HepG2 (cell line): ENCODE results near the gene RHBDL1. TPM values are rescaled to one million over a fixed set of nuclear protein-coding genes. Genes with fewer than 3 reads are reported as not detected.

Experiments used
- CAMTA2 ChIP-seq: sonication (generic); formaldehyde crosslinking; IDR thresholded peaks from 2 replicates; pipeline ENCODE4 v1.4.0; 2020; ENCODE audit warnings: mild to moderate bottlenecking, missing genetic modification reagents, borderline replicate concordance
- FOXM1 ChIP-seq: sonication (generic); formaldehyde crosslinking; IDR thresholded peaks from 2 replicates; pipeline ENCODE4 v1.5.0; 2020; ENCODE audit warnings: missing genetic modification reagents
- GATAD2A ChIP-seq: IDR thresholded peaks from 2 replicates; pipeline ENCODE4 v1.6.1; 2016
- HNRNPL ChIP-seq: fragments of 200-400 bp; formaldehyde crosslinking; IDR thresholded peaks from 2 replicates; pipeline ENCODE4 v1.6.1; 2017; ENCODE audit warnings: mild to moderate bottlenecking, low read depth, low read length
- KDM5A ChIP-seq: fragments of 200-600 bp; sonication (generic); IDR thresholded peaks from 2 replicates; pipeline ENCODE4 v1.7.0; 2018; ENCODE audit warnings: antibody characterized with exemption, mild to moderate bottlenecking, low read length, borderline replicate concordance
- KDM5B ChIP-seq: sonication (generic); formaldehyde crosslinking; IDR thresholded peaks from 2 replicates; pipeline ENCODE4 v1.4.0; 2020; ENCODE audit warnings: missing genetic modification reagents, mild to moderate bottlenecking, borderline replicate concordance
- MAFF ChIP-seq: IDR thresholded peaks from 2 replicates; pipeline ENCODE4 v1.6.1; 2011; ENCODE audit warnings: low read depth, low read length, improper control_type of control experiment
- MXI1 ChIP-seq: IDR thresholded peaks from 3 replicates; pipeline ENCODE4 v1.6.1; 2012; ENCODE audit warnings: low read depth, low read length, inconsistent platforms, borderline replicate concordance
- POLR2A ChIP-seq, 2 experiments: IDR thresholded peaks; 2 replicates each; pipeline ENCODE4 v1.6.1; 2011; ENCODE audit warnings: low read depth in 2 of 2, low read length in 2 of 2, mild to moderate bottlenecking in 1 of 2, moderate library complexity in 1 of 2; ENCODE audit not compliant: insufficient read depth in 1 of 2
- RARG ChIP-seq: sonication (generic); formaldehyde crosslinking; IDR thresholded peaks from 2 replicates; pipeline ENCODE4 v1.4.0; 2020; ENCODE audit warnings: low read depth, mild to moderate bottlenecking, missing genetic modification reagents
- RXRB ChIP-seq: IDR thresholded peaks from 2 replicates; pipeline ENCODE4 v1.6.1; 2016; ENCODE audit warnings: borderline replicate concordance, missing genetic modification reagents, missing compliant biosample characterization
- SAP130 ChIP-seq: IDR thresholded peaks from 2 replicates; pipeline ENCODE4 v1.6.1; 2016; ENCODE audit warnings: low read depth
- ZKSCAN5 ChIP-seq: sonication (generic); formaldehyde crosslinking; IDR thresholded peaks from 2 replicates; pipeline ENCODE4 v1.5.1; 2020; ENCODE audit warnings: mild to moderate bottlenecking, missing genetic modification reagents
- ZKSCAN8 ChIP-seq: IDR thresholded peaks from 2 replicates; pipeline ENCODE4 v1.6.1; 2016; ENCODE audit warnings: borderline replicate concordance, missing genetic modification reagents, missing compliant biosample characterization
- ZNF335 ChIP-seq: sonication (generic); formaldehyde crosslinking; IDR thresholded peaks from 2 replicates; pipeline ENCODE4 v1.4.0; 2020; ENCODE audit warnings: missing genetic modification reagents
- ZNF563 ChIP-seq: sonication (generic); formaldehyde crosslinking; IDR thresholded peaks from 2 replicates; pipeline ENCODE4 v1.8.0; 2022; ENCODE audit warnings: mild to moderate bottlenecking, moderate library complexity, missing genetic modification reagents
- polyA plus RNA-seq, 8 experiments: library from polyadenylated mRNA; depleted of rRNA in 3 of 8; stranded (reverse) in 7 of 8; unstranded in 1 of 8; fragments of >200 nt; fragmentation: Illumina TruSeq in 4 of 8; extraction: Trizol in 4 of 8; gene quantifications; 2 replicates each; pipeline versions ENCODE4 v1.2.1 to v1.2.3, GENCODE V29; 2011 to 2016; ENCODE audit warnings: low read depth in 4 of 8, missing spikeins in 1 of 8, mixed read lengths in 1 of 8; ENCODE audit not compliant: insufficient read depth in 1 of 8
- total RNA-seq, 5 experiments: library from RNA; depleted of rRNA; stranded (reverse); fragments of >200 nt; fragmentation: Illumina TruSeq; extraction: Trizol; gene quantifications; 2 replicates each; pipeline ENCODE4 v1.2.3, GENCODE V29; 2016; ENCODE audit warnings: low read depth in 1 of 5
- TF ChIP-seq, protein P1 (sequence below), 2 experiments: sonication (generic) in 1 of 2; formaldehyde crosslinking in 1 of 2; IDR thresholded peaks; 2 replicates each; pipeline versions ENCODE4 v1.4.0 to v1.6.1; 2016 to 2020; ENCODE audit warnings: borderline replicate concordance in 1 of 2, low read depth in 1 of 2, mild to moderate bottlenecking in 1 of 2, missing genetic modification reagents in 1 of 2
- TF ChIP-seq, protein P2 (sequence below): sonication (generic); formaldehyde crosslinking; conservative IDR thresholded peaks from 2 replicates; pipeline ENCODE4 v1.8.0; 2022; ENCODE audit warnings: mild to moderate bottlenecking, moderate library complexity, missing genetic modification reagents
- TF ChIP-seq, protein P3 (sequence below): sonication (generic); formaldehyde crosslinking; IDR thresholded peaks from 2 replicates; pipeline ENCODE4 v1.5.0; 2020; ENCODE audit warnings: missing genetic modification reagents
- TF ChIP-seq, protein P4 (sequence below): sonication (generic); formaldehyde crosslinking; IDR thresholded peaks from 2 replicates; pipeline ENCODE4 v1.5.0; 2020; ENCODE audit warnings: mild to moderate bottlenecking, missing genetic modification reagents, moderate library complexity

Gene RHBDL1
- total and polyA plus RNA-seq, 2 of the 13 experiments (the other 11 are each of a cell fraction or from before 2014, with no cell fraction given): 1.8 to 3.8 TPM

DNA sequence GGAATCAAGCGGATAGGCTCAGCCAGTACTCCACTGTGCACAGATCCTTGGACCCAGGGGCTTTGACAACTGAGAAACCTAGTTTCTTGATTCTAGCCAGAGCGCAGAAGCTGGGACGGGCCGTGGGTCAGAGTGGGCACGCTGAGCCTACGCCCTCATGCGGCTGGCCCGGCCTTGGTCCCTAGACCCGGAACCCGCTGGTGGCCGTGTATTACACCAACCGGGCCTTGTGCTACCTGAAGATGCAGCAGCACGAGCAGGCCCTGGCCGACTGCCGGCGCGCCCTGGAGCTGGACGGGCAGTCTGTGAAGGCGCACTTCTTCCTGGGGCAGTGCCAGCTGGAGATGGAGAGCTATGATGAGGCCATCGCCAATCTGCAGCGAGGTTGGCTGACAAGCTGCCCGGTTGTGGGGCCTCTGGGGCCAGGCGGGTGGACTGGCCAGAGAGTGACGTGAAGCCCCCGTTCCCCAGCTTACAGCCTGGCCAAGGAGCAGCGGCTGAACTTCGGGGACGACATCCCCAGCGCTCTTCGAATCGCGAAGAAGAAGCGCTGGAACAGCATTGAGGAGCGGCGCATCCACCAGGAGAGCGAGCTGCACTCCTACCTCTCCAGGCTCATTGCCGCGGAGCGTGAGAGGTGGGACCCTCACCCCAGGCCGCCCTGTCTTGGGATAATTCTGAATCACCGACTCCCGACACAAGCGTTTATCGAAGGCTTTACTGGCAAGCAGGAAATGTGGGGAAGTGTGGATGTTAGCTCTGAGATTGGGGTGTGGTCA is 5.7 kb downstream of the RHBDL1 start (continued):
- TF ChIP-seq, protein P1, sequence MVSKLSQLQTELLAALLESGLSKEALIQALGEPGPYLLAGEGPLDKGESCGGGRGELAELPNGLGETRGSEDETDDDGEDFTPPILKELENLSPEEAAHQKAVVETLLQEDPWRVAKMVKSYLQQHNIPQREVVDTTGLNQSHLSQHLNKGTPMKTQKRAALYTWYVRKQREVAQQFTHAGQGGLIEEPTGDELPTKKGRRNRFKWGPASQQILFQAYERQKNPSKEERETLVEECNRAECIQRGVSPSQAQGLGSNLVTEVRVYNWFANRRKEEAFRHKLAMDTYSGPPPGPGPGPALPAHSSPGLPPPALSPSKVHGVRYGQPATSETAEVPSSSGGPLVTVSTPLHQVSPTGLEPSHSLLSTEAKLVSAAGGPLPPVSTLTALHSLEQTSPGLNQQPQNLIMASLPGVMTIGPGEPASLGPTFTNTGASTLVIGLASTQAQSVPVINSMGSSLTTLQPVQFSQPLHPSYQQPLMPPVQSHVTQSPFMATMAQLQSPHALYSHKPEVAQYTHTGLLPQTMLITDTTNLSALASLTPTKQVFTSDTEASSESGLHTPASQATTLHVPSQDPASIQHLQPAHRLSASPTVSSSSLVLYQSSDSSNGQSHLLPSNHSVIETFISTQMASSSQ (IDR thresholded peaks at IDR 0.05; ENCODE audit: low read depth): no peak
- TF ChIP-seq, protein P1 (CRISPR knock-in tag; IDR thresholded peaks at IDR 0.05; ENCODE audit: borderline replicate concordance): no peak
- 0 out of 2 replicates have a peak, but pooled peaks have one; percentile 61 for TF ChIP-seq HNRNPL
- 0 out of 4 replicates have a peak, but pooled peaks of 1 of the 2 experiments have one; percentile 18 for TF ChIP-seq POLR2A (IDR thresholded peaks at IDR 0.05; ENCODE audit: insufficient read depth in 1 of 2, low read depth in 2 of 2, low read length in 2 of 2)
- 0 out of 2 replicates have a peak, but pooled peaks have one; percentile 9 for TF ChIP-seq RXRB (CRISPR knock-in tag)
- TF ChIP-seq GATAD2A (CRISPR knock-in tag): 0 out of 2 replicates have a peak, but pooled peaks have one; percentile 12
- peak; percentile 51; the same call in 1 of the 2 replicates for TF ChIP-seq KDM5B (CRISPR knock-in tag)
- TF ChIP-seq CAMTA2 (CRISPR knock-in tag): no peak
- TF ChIP-seq RARG (CRISPR knock-in tag): no peak
- no peak for TF ChIP-seq KDM5A
- no peak for TF ChIP-seq FOXM1
- no peak for TF ChIP-seq MAFF
- 0 out of 2 replicates have a peak, but pooled peaks have one; percentile 24 for TF ChIP-seq ZNF563 (CRISPR knock-in tag)
- TF ChIP-seq ZKSCAN8: no peak
- no peak for TF ChIP-seq ZNF335 (CRISPR knock-in tag)
- TF ChIP-seq ZKSCAN5: no peak
- TF ChIP-seq, protein P2, sequence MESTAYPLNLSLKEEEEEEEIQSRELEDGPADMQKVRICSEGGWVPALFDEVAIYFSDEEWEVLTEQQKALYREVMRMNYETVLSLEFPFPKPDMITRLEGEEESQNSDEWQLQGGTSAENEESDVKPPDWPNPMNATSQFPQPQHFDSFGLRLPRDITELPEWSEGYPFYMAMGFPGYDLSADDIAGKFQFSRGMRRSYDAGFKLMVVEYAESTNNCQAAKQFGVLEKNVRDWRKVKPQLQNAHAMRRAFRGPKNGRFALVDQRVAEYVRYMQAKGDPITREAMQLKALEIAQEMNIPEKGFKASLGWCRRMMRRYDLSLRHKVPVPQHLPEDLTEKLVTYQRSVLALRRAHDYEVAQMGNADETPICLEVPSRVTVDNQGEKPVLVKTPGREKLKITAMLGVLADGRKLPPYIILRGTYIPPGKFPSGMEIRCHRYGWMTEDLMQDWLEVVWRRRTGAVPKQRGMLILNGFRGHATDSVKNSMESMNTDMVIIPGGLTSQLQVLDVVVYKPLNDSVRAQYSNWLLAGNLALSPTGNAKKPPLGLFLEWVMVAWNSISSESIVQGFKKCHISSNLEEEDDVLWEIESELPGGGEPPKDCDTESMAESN: 0 out of 2 replicates have a peak, but pooled peaks have one; percentile 15
- TF ChIP-seq, protein P3, sequence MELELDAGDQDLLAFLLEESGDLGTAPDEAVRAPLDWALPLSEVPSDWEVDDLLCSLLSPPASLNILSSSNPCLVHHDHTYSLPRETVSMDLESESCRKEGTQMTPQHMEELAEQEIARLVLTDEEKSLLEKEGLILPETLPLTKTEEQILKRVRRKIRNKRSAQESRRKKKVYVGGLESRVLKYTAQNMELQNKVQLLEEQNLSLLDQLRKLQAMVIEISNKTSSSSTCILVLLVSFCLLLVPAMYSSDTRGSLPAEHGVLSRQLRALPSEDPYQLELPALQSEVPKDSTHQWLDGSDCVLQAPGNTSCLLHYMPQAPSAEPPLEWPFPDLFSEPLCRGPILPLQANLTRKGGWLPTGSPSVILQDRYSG (CRISPR knock-in tag): no peak
- peak; percentile 84 for TF ChIP-seq SAP130 (CRISPR knock-in tag)
- TF ChIP-seq MXI1: peak; percentile 40; the same call in 1 of the 3 replicates
- TF ChIP-seq, protein P4, sequence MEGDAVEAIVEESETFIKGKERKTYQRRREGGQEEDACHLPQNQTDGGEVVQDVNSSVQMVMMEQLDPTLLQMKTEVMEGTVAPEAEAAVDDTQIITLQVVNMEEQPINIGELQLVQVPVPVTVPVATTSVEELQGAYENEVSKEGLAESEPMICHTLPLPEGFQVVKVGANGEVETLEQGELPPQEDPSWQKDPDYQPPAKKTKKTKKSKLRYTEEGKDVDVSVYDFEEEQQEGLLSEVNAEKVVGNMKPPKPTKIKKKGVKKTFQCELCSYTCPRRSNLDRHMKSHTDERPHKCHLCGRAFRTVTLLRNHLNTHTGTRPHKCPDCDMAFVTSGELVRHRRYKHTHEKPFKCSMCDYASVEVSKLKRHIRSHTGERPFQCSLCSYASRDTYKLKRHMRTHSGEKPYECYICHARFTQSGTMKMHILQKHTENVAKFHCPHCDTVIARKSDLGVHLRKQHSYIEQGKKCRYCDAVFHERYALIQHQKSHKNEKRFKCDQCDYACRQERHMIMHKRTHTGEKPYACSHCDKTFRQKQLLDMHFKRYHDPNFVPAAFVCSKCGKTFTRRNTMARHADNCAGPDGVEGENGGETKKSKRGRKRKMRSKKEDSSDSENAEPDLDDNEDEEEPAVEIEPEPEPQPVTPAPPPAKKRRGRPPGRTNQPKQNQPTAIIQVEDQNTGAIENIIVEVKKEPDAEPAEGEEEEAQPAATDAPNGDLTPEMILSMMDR: peak; percentile 76
